Right lung (tissue), 10 donors: Measurements from ENCODE around the gene CROCC2. TPM values are rescaled to one million over a fixed set of nuclear protein-coding genes. Genes with fewer than 3 reads are reported as not detected.
A peak's percentile ranks its signal among the peaks of the same experiment; 100 is the strongest.

Source experiments
- DNase-seq, 2 donors: peaks; one replicate each; pipeline ENCODE4 v3.0.0-alpha.2; 2013
- long read RNA-seq, 8 donors: transcript quantifications; one replicate each; lab custom pipeline, GENCODE V29; 2026
- polyA plus RNA-seq, 5 donors: library from polyadenylated mRNA; unstranded; fragments of 120-200 nt; gene quantifications; one replicate each; pipeline versions ENCODE4 v1.2.1 to v1.2.3, GENCODE V29; 2013; ENCODE audit warnings: inconsistent platforms in 1 of 5, low replicate concordance in 1 of 5; ENCODE audit not compliant: insufficient read length in 5 of 5, insufficient read depth in 1 of 5

CROCC2 gene
- polyA plus RNA-seq: 1 to 10 TPM in 4 of 5 donors, under 1 TPM in 1; 0.95 to 3.5 (median 2.7) TPM
- long read RNA-seq, donor 1: 0 reads
- long read RNA-seq, donor 2: 0 reads
- long read RNA-seq, donor 3: 0 reads
- long read RNA-seq, donor 4: 0 reads
- long read RNA-seq, donor 5: 0 reads
- long read RNA-seq, donor 6: 0 reads
- long read RNA-seq, donor 7: 0 reads
- long read RNA-seq, donor 8: 0 reads

DNA sequence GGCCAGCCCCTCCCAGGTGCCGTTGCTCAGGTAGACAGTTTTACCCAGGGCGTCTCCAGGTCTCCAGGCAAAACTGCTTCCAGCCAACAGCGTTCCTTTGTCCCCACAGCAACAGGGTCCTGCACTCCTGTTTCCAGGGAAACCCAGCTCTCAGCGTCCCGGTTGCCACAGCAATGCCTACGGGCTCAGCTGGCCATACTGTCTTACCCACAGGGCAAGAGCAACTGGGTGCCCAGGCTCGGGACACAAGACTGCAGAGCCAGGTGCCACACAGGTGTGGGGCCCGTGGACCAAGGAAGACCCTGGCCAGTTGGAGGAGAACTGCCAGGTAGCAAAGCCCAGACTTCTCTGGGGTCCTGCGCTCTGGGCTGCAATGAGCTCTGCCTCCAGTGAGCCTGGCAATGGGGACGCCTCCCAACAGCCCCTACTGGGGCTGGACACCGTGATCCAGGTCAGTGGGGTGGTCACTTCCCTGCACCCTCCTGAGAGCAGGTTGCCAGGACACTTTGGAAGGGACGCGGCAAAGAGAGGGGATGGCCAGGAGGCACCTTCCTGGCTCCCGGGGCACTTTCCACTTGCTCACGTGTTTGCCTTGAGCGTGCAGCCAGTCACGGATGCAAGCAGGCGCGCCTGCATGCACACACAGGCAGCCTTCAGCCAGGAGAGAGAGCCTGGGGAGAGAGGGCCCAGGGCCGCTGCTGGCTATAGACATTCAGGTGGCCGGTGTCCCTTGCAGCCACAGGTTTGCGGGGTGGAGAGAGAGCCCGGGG is at the start of gene CROCC2:
Gene CROCC2, plus strand, starts transcription at position 196 of the 770 bp plus-strand sequence. Its CDS starts 178 bp downstream, at position 374.
- DNase-seq: peak in 1 of 2 donors; percentile 42

DNA sequence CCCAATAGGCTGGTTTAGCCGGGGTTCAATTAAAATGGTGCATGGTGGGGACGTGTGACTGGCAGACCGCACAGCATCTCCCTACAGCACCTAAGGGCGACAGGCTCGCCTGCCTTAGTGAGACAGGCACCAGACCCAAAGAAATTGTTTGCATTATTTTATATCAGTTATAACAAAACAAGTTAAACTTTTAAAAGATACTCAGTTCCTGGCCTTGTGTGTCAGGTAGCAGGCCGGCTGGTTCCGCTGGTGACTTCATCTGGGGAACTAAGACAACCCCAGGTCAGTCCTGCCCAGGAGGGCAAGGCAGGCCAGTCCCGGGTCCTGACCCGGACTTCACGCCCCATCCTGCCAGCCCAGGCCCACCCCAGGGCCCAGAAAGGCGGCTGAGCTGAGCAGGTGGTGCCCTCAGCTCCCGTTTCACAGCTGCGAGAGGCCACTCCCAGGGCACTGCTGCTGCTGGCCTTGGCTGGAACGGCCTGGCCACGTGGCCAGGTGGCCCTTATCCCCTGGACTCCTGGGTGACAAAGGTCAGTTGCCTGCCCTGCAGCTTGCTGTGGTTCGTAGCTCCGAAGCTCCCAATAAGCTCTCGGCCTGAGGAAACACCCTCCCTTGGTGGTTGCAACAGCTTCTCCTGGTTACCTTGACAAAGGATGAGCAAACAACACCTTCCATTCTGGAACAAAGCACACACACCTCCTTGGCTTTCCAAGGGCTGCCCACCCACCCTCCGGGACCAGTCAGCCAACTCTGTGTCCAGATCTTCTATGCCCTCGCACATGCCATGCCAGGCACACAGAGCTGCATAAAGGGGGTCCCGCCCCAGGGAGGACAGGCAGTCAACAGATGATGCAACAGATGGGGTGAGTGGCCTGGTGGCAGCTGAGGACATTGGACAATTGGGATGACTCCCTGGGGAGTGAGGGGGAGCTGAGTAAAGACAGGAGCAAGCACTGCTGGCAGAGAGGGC is 48.8 kb upstream of the CROCC2 start:
- no peak for DNase-seq

DNA sequence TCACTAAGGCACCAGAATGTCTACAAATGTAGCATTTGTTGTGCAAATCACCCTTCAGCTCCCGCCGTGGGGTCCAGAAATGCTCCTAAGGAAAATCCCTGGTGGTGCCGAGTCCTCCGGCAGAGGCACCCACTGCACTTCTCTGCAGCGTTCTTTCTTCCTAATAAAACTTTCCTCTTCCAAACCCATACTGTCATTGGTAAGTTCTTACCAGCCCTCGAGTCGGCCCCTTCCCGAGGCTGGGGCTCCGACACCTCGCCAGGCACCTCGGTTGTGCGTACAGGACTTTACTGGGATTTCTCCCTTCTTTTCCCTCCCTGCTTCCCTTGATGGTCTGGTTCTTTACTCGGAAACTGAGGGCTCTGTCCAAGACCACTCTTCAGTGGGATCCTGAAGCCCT is 47.8 kb upstream of the CROCC2 start:
- DNase-seq: no peak

DNA sequence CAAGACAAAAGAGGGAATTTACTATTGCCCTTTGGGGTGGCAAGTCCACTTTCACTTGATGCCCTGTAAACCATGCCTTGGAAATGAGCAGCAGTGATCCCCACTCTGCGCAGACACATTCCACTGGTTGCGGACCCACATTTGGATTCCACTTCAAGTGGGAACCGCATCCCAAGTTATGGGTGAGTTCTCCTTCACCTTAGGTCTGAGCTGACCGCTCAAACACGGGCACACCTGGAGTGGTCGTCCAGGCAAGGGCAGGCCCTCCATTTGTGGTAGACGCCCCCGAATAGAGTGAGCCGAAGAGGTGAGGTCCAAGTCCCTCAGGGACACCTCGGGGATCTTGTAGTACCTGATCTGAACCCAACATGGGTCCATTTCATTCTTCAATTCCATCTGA is 47.3 kb upstream of the CROCC2 start:
- DNase-seq: no peak

DNA sequence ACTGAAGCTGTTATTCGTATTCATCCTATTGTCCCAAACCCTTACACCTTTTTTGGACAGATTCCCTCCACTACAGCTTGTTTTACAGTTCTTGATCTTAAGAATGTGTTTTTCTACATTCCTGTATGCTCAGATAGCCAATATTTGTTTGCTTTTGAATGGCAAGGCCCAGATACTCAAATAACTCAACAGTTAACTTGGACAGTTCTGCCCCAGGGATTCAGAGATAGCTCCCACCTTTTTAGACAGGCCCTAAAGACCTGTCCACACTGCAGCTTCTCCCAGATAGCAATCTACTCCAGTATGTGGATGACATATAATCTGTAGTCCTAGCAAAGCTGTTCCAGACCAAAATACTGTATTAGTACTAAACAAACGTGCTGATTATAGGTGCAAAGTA is 44.6 kb upstream of the CROCC2 start:
- DNase-seq: no peak

DNA sequence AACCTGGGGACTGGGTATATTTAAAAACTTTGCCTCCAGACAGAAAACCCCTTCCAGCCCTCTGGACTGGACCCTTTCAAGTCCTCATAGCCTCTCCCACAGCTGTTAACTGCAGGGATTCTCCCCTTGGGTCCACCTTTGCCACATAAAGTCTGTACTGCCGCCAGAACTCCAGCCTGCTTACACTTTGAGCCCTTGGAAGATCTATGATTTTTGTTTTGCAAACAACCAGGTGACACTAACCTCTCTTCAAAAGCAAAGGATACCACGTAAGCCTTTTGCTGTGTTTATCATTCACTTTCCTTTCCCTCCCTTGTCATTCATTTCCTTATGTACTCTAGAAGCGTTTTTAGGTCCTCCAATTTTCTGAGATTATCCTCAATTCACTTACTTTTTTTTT is 41.7 kb upstream of the CROCC2 start:
- no peak for DNase-seq

DNA sequence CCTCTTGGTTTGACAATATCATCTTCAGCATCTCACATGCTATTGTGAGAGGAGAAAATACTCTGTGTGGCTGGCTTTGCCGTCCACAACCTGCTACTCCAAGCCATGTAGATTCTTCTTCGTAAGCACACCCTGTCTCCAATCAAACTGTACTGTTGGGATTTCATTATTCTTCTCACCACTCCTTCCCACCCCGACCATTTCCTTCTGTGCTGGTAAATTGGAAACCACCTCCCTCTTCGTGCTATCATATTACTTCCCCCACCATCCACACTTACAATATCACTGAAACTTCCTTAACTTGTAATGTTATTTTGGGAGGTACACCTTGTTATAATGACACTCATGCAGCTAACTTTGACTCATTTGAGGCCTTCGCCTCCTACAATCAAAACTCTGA is 40.7 kb upstream of the CROCC2 start:
- no peak for DNase-seq

DNA sequence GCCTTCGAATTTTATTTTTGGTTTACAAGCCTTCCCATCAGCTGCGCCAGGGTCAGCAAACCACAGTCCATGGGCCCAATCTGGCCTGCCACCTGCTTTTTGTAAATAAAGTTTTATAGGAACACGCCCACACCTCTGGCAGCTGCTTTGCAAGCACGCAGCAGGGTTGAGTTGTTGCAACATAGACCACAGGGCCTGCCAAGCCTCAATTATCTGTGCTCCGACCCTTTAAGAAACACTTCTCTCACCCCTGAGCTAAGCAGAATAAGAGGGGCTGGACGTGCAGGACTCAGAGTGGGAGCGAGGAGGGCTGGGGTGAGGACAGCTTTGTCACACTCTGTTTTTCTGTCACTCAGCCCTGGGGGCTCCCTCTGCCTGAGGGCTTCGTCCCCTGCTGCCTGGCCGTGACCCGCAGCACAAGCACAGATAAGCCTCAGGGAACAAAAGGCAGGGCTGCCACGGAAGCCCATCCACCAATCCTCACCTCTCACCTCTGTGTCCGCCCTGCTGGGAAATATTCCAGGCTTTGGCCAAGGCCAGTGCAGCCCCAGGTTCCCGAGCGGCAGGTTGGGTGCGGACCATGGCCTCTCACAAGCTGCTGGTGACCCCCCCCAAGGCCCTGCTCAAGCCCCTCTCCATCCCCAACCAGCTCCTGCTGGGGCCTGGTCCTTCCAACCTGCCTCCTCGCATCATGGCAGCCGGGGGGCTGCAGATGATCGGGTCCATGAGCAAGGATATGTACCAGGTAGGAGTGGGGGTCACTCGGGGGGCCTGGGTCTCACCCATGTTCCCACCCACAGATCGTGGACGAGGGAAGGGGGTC is 37.6 kb upstream of the CROCC2 start, which contains the start of gene AGXT:
Gene AGXT, plus strand, starts transcription at position 539 of the 823 bp plus-strand sequence. Its CDS starts 42 bp downstream, at position 581.
- DNase-seq: peak in 1 of 2 donors; percentile 36

DNA sequence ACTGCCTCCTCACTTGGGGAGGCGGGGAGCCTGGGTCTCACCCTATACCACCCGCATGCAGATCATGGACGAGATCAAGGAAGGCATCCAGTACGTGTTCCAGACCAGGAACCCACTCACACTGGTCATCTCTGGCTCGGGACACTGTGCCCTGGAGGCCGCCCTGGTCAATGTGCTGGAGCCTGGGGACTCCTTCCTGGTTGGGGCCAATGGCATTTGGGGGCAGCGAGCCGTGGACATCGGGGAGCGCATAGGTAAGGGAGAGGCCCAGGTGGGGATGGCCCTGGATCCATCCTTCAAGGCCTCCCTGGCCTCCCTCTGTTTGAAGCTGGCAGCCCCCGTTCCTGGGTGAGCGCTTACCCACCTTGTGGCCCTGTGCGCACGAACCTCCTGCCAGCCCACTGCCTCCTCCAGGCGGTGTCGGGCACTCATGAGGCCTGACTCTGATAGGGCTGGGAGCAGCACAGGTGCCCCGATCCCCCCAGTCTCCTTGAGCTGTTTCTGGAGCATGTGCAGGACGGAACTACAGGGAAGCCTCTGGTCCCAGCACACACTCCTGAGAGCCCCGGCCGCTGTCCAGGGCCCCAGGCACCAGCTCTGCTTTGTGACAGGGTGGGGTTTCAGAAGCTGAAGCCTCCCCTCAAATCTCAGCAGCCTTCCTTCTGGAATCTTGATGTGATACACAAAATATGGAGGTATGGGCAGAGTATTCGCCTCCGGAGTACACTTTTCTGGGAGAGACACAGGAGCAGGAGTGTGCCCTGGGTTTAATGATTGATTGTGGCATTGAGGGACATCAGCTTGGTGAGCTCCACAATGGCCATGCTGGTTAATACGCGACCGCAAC is 36.8 kb upstream of the CROCC2 start:
- no peak for DNase-seq

DNA sequence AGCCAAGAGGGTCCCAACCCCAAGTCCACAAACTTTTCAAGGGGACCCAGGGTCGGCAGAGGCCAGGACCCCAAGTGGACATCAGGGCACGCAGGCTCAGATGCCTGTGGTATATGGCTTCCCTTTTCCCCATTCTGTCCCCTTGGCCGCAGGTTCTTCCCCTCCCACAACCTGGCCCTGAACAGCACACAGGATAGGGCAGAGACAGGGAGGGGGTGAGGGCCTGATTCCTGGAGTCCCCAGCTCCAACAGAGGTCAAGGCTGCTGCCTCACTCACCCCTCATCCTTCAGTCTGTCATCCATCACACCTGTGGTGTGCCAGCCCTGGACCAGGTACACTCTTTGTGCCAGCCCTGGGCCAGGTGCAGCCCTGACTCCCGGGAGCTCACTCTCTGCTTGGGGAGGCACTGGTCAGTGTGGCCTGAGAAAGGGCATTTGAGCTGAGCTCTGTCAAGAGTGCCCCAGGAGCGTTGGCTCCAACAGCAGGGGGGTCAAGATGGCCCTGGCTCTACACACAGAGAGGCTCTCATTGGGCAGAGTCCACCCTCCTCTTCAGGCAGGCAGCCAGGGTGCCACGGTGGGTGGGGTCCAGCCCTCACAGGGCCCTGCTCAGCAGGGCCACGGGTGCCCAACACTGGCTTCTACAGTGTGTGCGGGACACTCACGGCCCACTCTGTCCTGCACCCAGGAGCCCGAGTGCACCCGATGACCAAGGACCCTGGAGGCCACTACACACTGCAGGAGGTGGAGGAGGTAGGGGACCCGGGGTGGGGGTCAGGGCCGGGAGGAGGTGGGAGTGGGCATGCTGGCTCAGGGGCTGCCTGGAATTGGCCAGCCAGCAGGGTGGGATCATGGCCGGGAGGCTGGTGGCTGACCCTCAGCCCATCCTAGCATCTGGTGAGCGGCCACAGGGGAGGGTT is 35.9 kb upstream of the CROCC2 start:
- DNase-seq: no peak

DNA sequence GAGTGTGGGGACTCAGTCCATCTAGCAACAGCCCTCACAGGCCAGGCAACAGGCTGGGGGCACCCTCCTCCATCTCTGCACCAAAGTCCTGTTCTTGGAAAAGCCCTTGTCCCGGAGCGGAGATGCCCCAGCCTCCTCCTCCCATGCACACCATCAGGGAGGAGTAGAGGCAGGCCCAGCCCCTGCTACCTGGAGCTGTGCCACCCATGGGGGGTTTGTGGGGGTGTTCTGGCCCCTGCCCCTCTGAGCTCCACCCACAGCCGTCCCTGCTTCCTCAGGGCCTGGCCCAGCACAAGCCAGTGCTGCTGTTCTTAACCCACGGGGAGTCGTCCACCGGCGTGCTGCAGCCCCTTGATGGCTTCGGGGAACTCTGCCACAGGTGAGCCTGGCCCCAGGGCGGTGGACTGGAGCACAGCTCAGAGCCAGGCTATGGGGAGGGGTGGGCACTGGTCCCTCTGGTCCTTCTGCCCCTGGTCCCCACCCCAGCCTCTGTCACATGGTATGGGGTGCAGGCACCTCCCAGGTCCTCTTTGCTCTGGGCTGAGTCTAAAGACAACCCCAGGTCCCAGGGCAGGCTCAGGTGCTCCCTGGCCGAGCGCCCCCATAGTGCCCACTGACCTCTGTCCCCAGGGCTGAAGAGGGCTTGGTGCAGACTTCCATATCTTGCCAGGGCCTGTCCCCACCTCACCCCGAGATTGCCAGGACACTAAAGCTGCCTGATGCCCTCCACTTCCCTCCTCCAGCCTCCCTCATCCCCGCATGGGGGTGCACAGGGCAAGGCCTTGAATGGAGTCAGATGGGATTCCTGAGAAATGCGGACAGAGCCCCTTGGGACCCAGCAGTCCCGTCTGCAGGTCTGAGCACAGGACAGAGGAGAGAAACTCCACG is 34.8 kb upstream of the CROCC2 start:
- no peak for DNase-seq

DNA sequence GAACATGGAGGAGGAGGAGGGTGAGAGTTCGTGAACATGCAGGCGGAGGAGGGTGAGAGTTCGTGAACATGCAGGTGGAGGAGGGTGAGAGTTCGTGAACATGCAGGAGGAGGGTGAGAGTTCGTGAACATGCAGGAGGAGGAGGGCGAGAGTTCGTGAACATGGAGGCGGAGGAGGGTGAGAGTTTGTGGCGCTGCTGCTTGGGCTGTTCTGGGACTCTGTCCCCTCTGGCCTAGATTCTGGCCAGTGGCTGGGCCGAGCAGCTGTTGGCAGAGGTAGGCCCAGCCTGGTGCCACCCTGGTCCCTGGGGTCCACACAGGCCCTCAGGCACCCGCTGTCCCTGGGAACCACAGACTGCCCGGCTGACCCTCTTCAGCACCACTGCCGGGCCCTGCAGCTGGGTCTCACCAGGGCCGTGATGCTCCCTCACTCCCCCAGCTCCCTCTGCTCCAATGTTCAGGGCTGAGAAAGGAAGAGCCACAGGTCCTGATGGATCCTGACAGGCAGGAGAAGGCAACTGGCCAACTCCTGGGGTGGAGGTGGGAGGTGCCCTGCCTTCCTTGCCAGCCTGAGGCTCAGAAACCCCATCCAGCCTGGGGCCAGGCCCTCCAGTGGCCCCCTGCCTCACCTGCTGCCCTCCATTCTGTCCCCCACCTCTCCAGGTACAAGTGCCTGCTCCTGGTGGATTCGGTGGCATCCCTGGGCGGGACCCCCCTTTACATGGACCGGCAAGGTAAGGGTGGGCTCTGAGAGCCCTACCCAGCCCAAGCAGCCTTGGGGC is 33.6 kb upstream of the CROCC2 start:
- no peak for DNase-seq

DNA sequence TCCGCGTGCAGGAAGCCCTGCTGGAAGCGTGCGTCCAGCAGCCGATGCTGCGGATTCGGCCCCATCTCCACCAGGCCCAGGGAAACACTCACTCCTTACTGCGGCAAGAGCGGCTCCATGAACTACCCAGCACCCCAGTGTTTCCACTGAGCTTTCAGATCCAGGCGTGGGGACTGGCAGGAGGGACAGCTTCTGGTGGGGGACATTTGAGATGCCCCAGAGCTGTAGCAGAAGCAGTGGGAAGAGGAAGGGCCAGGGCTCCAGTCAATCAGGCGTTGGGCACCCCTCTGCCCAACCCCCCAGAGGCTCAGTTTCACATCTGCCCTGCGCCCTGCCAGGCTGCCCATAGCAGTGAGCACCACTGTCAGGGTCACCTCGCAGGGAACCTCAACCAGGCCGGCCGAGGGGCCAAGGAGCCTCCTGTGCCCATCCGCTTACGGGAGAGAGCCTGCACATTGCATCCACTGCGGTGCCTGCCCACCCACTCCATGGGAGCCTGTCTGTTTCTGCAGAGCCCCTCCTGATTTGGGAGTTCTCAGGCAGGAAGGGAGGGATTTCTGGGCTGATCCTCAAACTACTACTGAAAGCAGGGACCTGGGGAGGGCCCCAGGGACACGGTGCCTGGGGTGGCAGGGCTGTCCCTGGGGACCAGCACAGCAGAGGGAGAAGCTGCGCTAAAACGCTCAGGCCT is 32.9 kb upstream of the CROCC2 start:
- no peak for DNase-seq

DNA sequence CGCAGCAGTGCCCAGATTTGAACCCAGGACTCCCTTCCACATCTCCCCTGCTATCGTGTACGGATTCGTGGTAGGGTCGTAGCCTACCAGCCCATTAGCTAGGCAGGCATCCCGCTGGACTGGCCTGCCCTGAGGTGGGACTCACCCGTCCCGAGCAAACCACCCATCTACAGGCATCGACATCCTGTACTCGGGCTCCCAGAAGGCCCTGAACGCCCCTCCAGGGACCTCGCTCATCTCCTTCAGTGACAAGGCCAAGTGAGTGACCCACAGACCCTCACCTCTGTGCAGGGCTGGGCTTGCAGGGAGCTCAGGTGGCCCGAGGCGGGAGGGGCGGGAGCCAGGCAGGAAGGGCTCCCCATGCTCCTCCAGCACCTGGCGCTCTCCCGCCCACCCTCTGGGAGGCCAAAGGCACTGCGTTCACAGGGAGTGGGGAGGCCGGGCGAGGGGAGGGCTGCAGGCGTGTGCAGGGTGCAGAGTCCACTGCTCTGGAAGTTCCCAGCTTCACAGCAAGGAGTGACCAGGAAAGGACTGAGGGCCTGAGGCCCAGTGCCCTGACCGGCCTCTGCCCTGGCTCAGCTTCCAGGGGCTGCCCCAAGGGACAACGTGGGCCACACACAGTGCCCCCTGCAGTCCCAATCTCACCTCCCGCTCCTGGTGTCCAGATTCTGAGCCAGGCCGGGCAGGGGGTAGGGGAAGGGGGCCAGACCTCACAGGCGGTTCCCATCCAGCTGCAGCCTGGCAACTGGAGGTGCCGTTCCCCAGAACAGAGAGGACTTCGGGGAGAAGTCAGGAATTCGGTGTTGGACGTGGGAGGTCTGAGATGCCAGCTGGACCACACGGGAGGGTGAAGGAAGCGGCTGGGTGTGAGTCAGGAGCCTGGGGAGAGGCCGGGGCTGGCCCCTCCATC is 32.1 kb upstream of the CROCC2 start:
- no peak for DNase-seq

DNA sequence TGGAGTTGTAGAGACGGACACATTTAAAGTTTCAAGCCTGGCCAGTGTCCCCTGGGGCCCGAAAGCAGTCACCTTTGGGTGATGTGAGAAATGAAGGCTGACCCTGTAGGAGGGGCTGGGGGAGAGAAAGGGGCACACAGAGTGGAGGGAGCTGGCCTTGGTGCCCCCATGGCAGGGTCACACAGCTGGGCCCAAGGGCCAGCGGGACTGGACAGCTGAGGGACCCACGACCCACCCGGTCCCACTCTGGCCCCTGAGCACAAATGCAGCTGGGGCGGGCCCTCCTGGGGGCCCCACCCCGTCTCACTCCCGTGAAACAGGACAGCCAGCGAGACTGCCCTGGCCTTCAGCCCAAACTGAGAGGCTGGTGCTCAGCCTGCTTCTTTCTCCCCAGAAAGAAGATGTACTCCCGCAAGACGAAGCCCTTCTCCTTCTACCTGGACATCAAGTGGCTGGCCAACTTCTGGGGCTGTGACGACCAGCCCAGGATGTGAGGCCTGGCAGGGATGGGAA is 31.4 kb upstream of the CROCC2 start:
- DNase-seq: no peak
